HG02970 (cell line): ENCODE measurements around the gene APBA2.
"Not testable (repeated sequence)": the region's sequence is repeated elsewhere in the genome, so short reads cannot be mapped to it uniquely, and the experiment has no call there.

ENCODE experiments used
- ATAC-seq: cut with Tn5 transposase; IDR thresholded peaks from one replicate; pipeline ENCODE4 v1.9.1; 2021; ENCODE audit warnings: mild to moderate bottlenecking, moderate library complexity, moderate number of reproducible peaks; ENCODE audit not compliant: unreplicated experiment, low FRiP score

Gene APBA2

GRCh38 chr15:28876131-28876844, 9.5 kb upstream of the APBA2 start:
- ATAC-seq: no peak

- no peak for ATAC-seq
Measured at GRCh38 chr15:28876845-28877185, 9.0 kb upstream of the APBA2 start.

GRCh38 chr15:28878209-28878608, 7.6 kb upstream of the APBA2 start:
- ATAC-seq: no peak

GRCh38 chr15:28879551-28879950, 6.2 kb upstream of the APBA2 start:
- no peak for ATAC-seq

GRCh38 chr15:28880680-28881079, 5.1 kb upstream of the APBA2 start:
- ATAC-seq: no peak

GRCh38 chr15:28881170-28881569, 4.6 kb upstream of the APBA2 start:
- no peak for ATAC-seq

- no peak for ATAC-seq
Measured at GRCh38 chr15:28881600-28881999, 4.2 kb upstream of the APBA2 start.

GRCh38 chr15:28884151-28884940, 1.4 kb upstream of the APBA2 start:
- no peak for ATAC-seq

GRCh38 chr15:28885128-28885629, 595 bp upstream of the APBA2 start:
- ATAC-seq: no peak

- no peak for ATAC-seq
Measured at GRCh38 chr15:28886431-28887338, 911 bp downstream of the APBA2 start.

- ATAC-seq: no peak
Measured at GRCh38 chr15:28887339-28888174, 1.8 kb downstream of the APBA2 start.

GRCh38 chr15:28888302-28888894, 2.6 kb downstream of the APBA2 start:
- no peak for ATAC-seq

- ATAC-seq: no peak
Measured at GRCh38 chr15:28888900-28889299, 3.1 kb downstream of the APBA2 start.

GRCh38 chr15:28889346-28889745, 3.6 kb downstream of the APBA2 start:
- ATAC-seq: no peak

- not testable (repeated sequence) for ATAC-seq
Measured at GRCh38 chr15:28889871-28890270, 4.1 kb downstream of the APBA2 start.

- not testable (repeated sequence) for ATAC-seq
Measured at GRCh38 chr15:28890291-28890690, 4.5 kb downstream of the APBA2 start.

- no peak for ATAC-seq
Measured at GRCh38 chr15:28890711-28891495, 5.1 kb downstream of the APBA2 start.

- ATAC-seq: no peak
Measured at GRCh38 chr15:28891588-28891987, 5.8 kb downstream of the APBA2 start.
